IPS-18a (cell line): ENCODE data around the gene CARM1.
A peak's percentile ranks its signal among the peaks of the same experiment; 100 is the strongest.

ENCODE experiments used
- H3K27ac ChIP-seq: one replicate; pipeline ENCODE4 v1.5.1; 2013; ENCODE audit warnings: low read length
- H3K27me3 ChIP-seq: one replicate; pipeline ENCODE4 v1.6.1; 2013; ENCODE audit warnings: mild to moderate bottlenecking, low read length; ENCODE audit not compliant: control insufficient read depth, insufficient read depth
- H3K36me3 ChIP-seq: one replicate; pipeline ENCODE4 v1.6.1; 2013; ENCODE audit warnings: low read depth, low read length; ENCODE audit not compliant: control insufficient read depth
- H3K4me1 ChIP-seq: one replicate; pipeline ENCODE4 v1.6.1; 2013; ENCODE audit warnings: low read depth, low read length; ENCODE audit not compliant: control insufficient read depth
- H3K4me3 ChIP-seq: one replicate; pipeline ENCODE4 v1.5.1; 2013; ENCODE audit warnings: low read length
- H3K9ac ChIP-seq: one replicate; pipeline ENCODE4 v1.6.1; 2013; ENCODE audit warnings: mild to moderate bottlenecking, low read length, moderate library complexity
- H3K9me3 ChIP-seq: one replicate; pipeline ENCODE4 v1.6.1; 2013; ENCODE audit warnings: low read depth, low read length; ENCODE audit not compliant: control insufficient read depth

CARM1 gene

DNA sequence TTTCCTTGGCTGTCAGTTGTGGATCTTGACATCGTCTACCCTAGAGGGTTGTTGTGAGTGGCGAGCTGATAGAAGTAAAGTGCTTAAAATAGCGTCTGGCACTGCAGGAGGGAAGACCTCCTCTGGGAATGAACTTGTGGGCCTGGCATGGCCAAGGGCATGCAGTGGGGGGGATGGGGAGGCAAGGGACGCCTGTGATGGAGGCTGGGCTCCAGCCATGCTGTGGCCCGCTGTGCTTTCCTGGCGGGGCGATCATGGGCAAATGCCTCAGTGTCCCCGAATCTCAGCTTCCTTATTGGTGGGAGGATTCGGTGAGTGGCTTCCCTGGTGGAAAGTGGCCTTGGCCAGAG lies 10.7 kb downstream of the CARM1 start:
- H3K27ac ChIP-seq = peak overlapping the region; percentile 19

DNA sequence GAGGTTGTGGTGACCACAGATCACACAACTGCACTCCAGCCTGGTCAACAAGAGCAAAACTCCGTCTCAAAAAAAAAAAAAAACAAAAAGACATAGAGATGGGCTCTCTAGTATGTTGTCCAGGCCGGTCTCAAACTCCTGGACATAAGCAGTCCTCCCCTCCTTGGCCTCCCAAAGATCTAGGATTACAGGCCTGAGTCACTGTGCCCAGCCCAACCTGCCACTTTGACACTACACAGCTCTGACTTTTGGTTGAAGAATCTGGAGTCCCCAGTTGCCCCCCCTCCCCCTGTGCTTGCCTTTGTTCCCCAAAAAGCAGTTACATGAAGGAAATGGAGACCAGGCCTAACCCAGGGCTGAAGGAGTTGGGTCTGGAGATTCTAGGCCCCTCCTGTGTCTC lies 12.9 kb downstream of the CARM1 start:
- Histone ChIP-seq H3K4me1 (peaks cover 61% of the 10 kb centered on the region), H3K27ac (no peak overlapping the region), H3K9ac (no peak overlapping the region)

More for the DNA sequence above, 10.7 kb downstream of the CARM1 start:
- Histone ChIP-seq H3K4me3 (peak overlapping the region; percentile 35), H3K9ac (no peak overlapping the region), H3K4me1 (peaks cover 52% of the 10 kb centered on the region), H3K27me3 (no peaks in the 10 kb centered on the region), H3K36me3 (no peaks in the 10 kb centered on the region), H3K9me3 (no peaks in the 10 kb centered on the region)

GRCh38 chr19:10885201-10886169 lies 14.1 kb downstream of the CARM1 start:
- H3K9me3 ChIP-seq = no peaks in the 10 kb centered on the region
- no peaks in the 10 kb centered on the region for H3K36me3 ChIP-seq
- H3K4me3 ChIP-seq = no peak overlapping the region
- no peaks in the 10 kb centered on the region for H3K27me3 ChIP-seq
- H3K27ac ChIP-seq = no peak overlapping the region
- peaks cover 49% of the 10 kb centered on the region for H3K4me1 ChIP-seq
- no peak overlapping the region for H3K9ac ChIP-seq

More for the DNA sequence above, 12.9 kb downstream of the CARM1 start:
- Histone ChIP-seq H3K9me3 (no peaks in the 10 kb centered on the region), H3K27me3 (no peaks in the 10 kb centered on the region), H3K36me3 (no peaks in the 10 kb centered on the region), H3K4me3 (no peak overlapping the region)

DNA sequence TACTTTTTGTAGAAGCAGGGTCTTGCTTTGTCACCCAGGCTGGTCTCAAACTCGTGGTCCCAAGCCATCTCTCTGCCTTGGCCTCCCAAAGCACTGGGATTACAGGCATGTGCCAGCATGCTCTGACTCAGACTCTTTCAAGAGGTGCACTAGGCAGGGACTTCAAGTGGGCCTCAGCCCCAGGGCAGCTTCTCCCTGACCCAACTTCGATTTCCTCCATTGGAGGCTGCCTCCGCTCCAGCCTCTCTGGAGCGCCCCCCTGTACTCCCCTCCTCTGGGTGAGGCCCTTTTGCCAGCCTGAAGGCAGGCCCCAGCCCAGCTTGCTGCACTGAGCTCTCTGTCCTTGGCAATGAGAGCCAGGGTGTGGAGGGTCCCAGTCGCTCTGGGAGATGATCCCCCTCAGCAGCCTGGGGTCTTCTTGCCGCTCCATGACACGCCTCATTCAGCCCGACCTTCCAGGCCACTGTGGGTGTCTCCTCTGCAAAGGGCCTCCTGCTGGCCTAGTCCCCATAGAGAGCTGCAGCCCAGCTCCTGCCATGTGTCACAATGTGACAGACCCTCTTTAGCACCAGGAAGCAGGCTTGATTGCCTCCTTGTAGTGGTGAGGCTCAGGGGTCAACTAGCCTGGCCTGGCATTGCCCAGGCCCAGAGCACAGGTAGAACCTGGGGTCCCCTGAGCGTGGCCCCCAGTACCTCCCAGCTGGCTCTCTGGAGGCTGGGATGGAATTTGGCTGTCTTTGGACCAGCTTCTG lies 16.4 kb downstream of the CARM1 start:
- no peaks in the 10 kb centered on the region for H3K36me3 ChIP-seq
- H3K27ac ChIP-seq = peak overlapping the region; percentile 77
- H3K9ac ChIP-seq = peak overlapping the region; percentile 33
- H3K4me3 ChIP-seq = peak overlapping the region; percentile 39
- H3K27me3 ChIP-seq = no peaks in the 10 kb centered on the region
- no peaks in the 10 kb centered on the region for H3K9me3 ChIP-seq
- peaks cover 50% of the 10 kb centered on the region for H3K4me1 ChIP-seq

DNA sequence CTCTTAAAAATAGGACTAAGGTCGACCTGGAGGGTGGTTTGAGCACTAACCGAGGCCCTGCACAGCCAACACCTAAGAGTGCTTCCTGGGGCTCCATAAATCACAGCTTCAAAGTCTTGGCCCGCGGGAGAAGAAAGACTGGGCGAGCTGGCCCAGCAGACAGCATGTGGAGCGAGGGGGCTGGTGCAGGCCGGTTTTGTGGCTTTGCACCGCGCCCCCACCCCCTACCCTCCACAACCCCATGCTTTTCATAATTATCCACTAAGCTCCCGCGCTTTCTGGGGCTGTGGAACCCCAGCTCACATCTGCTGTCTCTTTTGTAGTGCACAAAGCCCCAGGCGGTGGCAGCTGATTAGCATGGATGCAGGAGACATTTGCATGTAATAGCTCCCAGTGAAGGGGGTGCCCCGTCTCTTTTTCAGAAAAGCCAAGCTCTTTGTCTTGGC lies 17.1 kb downstream of the CARM1 start:
- Histone ChIP-seq H3K9ac (peak overlapping the region; percentile 33), H3K36me3 (no peaks in the 10 kb centered on the region), H3K4me3 (peak overlapping the region; percentile 39), H3K4me1 (peaks cover 50% of the 10 kb centered on the region), H3K27ac (peak overlapping the region; percentile 77), H3K27me3 (no peaks in the 10 kb centered on the region), H3K9me3 (no peaks in the 10 kb centered on the region)

- Histone ChIP-seq H3K36me3 (no peaks in the 10 kb centered on the region), H3K9me3 (no peaks in the 10 kb centered on the region), H3K27ac (no peak overlapping the region), H3K4me3 (no peak overlapping the region), H3K27me3 (no peaks in the 10 kb centered on the region), H3K9ac (no peak overlapping the region), H3K4me1 (peaks cover 55% of the 10 kb centered on the region)
These were observed 18.5 kb downstream of the CARM1 start for GRCh38 chr19:10889880-10890279.

- Histone ChIP-seq H3K27ac (no peak overlapping the region), H3K4me3 (no peak overlapping the region), H3K4me1 (peaks cover 48% of the 10 kb centered on the region), H3K9ac (no peak overlapping the region), H3K36me3 (no peaks in the 10 kb centered on the region), H3K9me3 (no peaks in the 10 kb centered on the region), H3K27me3 (no peaks in the 10 kb centered on the region)
These were observed 20.2 kb downstream of the CARM1 start for GRCh38 chr19:10891405-10892086.

- no peak overlapping the region for H3K9ac ChIP-seq
- no peaks in the 10 kb centered on the region for H3K9me3 ChIP-seq
- peaks cover 44% of the 10 kb centered on the region for H3K4me1 ChIP-seq
- H3K36me3 ChIP-seq = no peaks in the 10 kb centered on the region
- no peak overlapping the region for H3K4me3 ChIP-seq
- H3K27me3 ChIP-seq = no peaks in the 10 kb centered on the region
- H3K27ac ChIP-seq = no peak overlapping the region
These were observed 20.9 kb downstream of the CARM1 start for GRCh38 chr19:10892256-10892655.

DNA sequence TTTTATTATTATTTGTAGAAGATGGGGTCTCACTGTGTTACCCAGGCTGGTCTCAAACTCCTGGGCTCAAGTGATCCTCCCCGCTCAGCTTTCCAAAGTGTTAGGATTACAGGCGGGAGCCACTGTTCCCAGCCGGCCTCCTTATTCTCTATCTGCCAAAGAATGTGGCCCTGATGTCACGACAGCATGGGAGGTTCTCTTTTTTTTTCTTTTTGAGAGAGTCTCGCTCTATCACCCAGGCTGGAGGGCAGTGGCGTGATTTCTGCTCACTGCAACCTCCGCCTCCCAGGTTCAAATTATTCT lies 23.5 kb downstream of the CARM1 start:
- H3K4me3 ChIP-seq = no peak overlapping the region
- no peak overlapping the region for H3K9ac ChIP-seq
- H3K27me3 ChIP-seq = no peaks in the 10 kb centered on the region
- H3K36me3 ChIP-seq = no peaks in the 10 kb centered on the region
- H3K4me1 ChIP-seq = peaks cover 28% of the 10 kb centered on the region
- no peaks in the 10 kb centered on the region for H3K9me3 ChIP-seq
- H3K27ac ChIP-seq = no peak overlapping the region

- Histone ChIP-seq H3K36me3 (no peaks in the 10 kb centered on the region), H3K4me1 (peaks cover 28% of the 10 kb centered on the region), H3K4me3 (no peak overlapping the region), H3K27ac (no peak overlapping the region), H3K9ac (no peak overlapping the region), H3K27me3 (no peaks in the 10 kb centered on the region), H3K9me3 (no peaks in the 10 kb centered on the region)
These were observed 24.0 kb downstream of the CARM1 start for GRCh38 chr19:10895363-10895762.

DNA sequence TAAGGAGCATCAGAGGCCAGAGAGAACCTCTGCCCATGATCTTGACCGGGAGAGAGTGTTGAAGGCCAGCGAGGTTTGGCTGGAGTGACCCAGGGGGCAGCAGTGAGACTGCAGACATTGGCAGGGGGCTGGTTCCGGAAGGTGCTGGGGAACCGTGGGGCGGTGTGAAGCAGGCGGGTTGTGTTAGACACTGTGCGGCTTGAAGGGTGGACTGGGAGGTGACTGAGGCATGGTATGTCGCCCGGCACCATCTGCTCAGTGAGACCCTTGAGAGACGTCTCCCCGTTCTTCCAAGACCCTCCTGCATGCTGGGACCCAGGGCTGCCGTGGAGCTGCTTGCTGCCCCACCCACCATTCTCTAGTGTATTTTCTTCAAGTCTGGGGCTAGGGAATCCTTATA lies 24.6 kb downstream of the CARM1 start:
- no peak overlapping the region for H3K9ac ChIP-seq

More for the DNA sequence above, 24.6 kb downstream of the CARM1 start:
- peaks cover 26% of the 10 kb centered on the region for H3K4me1 ChIP-seq
- no peaks in the 10 kb centered on the region for H3K9me3 ChIP-seq
- no peaks in the 10 kb centered on the region for H3K27me3 ChIP-seq
- no peak overlapping the region for H3K4me3 ChIP-seq
- H3K27ac ChIP-seq = no peak overlapping the region
- no peaks in the 10 kb centered on the region for H3K36me3 ChIP-seq
